ENCODE measurements around the gene STAP2.
A peak's percentile ranks its signal among the peaks of the same experiment; 100 is the strongest.

Gene STAP2

DNA sequence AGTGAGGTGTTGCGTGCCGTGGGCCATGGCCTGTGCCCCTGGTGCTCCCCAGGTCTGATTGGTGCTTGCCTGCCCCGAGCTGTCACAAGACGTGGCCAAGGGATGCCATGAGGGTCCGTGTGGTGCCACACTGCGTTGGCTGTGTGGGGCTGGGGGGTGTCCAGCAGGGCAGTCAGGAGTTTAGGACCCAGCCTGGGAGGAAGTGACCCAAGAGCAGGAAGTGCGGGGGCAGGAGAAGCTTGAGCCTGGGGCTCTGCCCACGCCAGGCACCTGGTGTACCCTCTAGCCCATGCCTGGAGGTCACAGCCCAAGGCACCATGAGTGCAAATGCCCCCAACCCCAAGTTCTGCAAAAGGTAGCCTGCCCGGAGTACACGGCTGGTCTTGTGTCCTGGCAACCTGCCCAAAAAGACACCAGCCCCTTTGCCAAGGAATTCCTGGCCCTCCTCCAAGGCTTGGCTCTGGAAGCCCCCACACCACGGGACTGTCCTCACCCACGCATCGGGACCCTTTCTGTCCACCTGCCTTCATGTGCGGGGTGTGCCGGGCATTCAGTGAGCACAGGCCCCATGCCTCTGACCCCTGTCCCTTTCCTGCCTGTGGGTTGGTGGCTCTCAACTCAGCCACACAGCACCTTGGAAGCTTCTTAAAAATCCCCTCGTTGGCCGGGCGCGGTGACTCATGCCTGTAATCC is 29.6 kb upstream of the STAP2 start:
- FAIRE-seq = peak; percentile 92
- DNase-seq (ENCODE audit: insufficient read length) = no peak
- TF ChIP-seq POLR2A (IDR thresholded peaks at IDR 0.05; ENCODE audit: low read depth, low read length) = no peak
- no peak for TF ChIP-seq TAF1 (IDR thresholded peaks at IDR 0.05; ENCODE audit: borderline replicate concordance, low read depth, low read length)
- no peak for TF ChIP-seq POLR2AphosphoS5 (IDR thresholded peaks at IDR 0.05; ENCODE audit: low read depth, low read length)

DNA sequence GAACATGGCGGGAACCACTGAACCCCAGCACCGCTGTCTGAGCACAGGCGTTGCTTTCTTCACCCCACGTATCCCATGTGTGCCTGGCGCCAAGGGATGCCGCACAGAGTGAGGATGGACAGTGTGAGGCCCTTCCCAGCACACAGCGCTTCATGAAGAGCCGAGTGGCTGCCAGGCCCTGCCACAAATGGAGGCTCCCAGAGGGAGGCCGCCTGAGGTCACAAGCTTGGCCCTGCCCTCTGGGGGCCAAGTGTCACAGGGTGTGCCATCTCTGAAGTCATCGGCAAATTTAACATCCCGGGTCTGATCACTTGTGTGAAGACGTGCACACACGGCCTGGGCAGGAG is 29.1 kb upstream of the STAP2 start:
- FAIRE-seq (no peak), DNase-seq (ENCODE audit: insufficient read length) (no peak)
- TF ChIP-seq POLR2A (IDR thresholded peaks at IDR 0.05; ENCODE audit: low read depth, low read length) (no peak), TAF1 (IDR thresholded peaks at IDR 0.05; ENCODE audit: borderline replicate concordance, low read depth, low read length) (no peak), POLR2AphosphoS5 (IDR thresholded peaks at IDR 0.05; ENCODE audit: low read depth, low read length) (no peak)

- FAIRE-seq (no peak), DNase-seq (ENCODE audit: insufficient read length) (no peak)
- no peak for TF ChIP-seq TAF1 (IDR thresholded peaks at IDR 0.05; ENCODE audit: borderline replicate concordance, low read depth, low read length)
- TF ChIP-seq POLR2AphosphoS5 (IDR thresholded peaks at IDR 0.05; ENCODE audit: low read depth, low read length) = no peak
- TF ChIP-seq POLR2A (IDR thresholded peaks at IDR 0.05; ENCODE audit: low read depth, low read length) = no peak
Measured at GRCh38 chr19:4367336-4367723, 28.7 kb upstream of the STAP2 start.

DNA sequence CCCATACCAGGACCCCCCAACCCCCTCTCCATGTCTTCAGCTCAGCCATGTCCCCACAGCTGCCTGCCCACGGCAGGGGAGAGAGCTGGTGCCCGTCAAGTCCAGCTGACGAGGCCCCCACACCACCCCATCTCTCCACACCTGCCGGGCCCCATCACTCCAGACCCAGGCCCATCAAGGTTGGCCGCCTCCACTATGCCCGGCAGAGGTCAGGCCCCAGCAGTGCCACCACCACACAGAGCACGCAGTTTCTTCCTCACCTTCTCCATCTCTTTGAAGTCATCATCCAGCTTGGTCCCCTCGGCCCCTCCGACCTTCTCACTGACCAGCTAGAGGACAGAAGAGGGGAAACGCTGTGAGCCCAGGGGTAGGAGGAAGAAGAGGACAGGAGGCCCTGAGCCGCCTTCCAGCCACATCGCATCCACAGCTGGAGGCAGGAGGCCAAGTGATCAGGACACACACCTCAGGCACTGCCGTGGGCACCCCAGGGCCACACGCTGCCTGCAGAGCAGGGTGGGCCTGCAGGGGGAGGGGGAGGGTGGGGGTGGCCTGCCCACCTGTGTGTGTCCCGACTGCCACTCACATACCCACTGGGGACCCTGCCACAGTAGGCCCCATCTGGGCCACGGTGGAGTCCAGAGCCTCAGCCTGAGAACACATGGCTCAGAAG is 28.2 kb upstream of the STAP2 start:
- TF ChIP-seq POLR2A (IDR thresholded peaks at IDR 0.05; ENCODE audit: low read depth, low read length) (no peak), POLR2AphosphoS5 (IDR thresholded peaks at IDR 0.05; ENCODE audit: low read depth, low read length) (no peak), TAF1 (IDR thresholded peaks at IDR 0.05; ENCODE audit: borderline replicate concordance, low read depth, low read length) (no peak)
- no peak for FAIRE-seq
- no peak for DNase-seq (ENCODE audit: insufficient read length)

- TF ChIP-seq POLR2AphosphoS5 (IDR thresholded peaks at IDR 0.05; ENCODE audit: low read depth, low read length) = no peak
- no peak for TF ChIP-seq POLR2A (IDR thresholded peaks at IDR 0.05; ENCODE audit: low read depth, low read length)
- TF ChIP-seq TAF1 (IDR thresholded peaks at IDR 0.05; ENCODE audit: borderline replicate concordance, low read depth, low read length) = no peak
Measured at GRCh38 chr19:4365791-4366665, 27.4 kb upstream of the STAP2 start.

DNA sequence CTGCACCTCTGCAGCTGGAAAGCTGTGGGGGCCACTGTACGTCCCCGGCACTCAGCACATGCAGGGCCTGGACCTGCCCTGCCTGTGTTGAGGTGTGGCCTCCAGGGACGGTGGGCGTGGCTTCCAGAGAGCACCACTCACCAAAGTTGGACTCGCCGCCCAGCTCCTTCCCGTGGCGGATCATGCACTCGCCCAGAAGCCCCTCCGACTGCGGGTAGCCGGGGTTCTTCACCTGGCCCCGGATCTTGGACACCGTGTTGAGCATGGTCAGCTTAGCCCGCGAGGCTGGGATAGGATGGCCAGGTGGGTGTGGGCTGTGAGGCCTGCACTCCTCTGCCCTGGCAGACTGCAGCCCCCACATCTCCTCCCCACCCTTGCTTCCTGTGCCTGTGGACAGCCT is 26.7 kb upstream of the STAP2 start:
- TF ChIP-seq POLR2A (IDR thresholded peaks at IDR 0.05; ENCODE audit: low read depth, low read length) = no peak; the same call in 1 of the 2 replicates
- no peak for TF ChIP-seq POLR2AphosphoS5 (IDR thresholded peaks at IDR 0.05; ENCODE audit: low read depth, low read length)
- TF ChIP-seq TAF1 (IDR thresholded peaks at IDR 0.05; ENCODE audit: borderline replicate concordance, low read depth, low read length) = no peak
- DNase-seq (ENCODE audit: insufficient read length) = no peak
- no peak for FAIRE-seq

More at GRCh38 chr19:4365791-4366665, 27.4 kb upstream of the STAP2 start:
- DNase-seq (ENCODE audit: insufficient read length) = no peak
- no peak for FAIRE-seq

DNA sequence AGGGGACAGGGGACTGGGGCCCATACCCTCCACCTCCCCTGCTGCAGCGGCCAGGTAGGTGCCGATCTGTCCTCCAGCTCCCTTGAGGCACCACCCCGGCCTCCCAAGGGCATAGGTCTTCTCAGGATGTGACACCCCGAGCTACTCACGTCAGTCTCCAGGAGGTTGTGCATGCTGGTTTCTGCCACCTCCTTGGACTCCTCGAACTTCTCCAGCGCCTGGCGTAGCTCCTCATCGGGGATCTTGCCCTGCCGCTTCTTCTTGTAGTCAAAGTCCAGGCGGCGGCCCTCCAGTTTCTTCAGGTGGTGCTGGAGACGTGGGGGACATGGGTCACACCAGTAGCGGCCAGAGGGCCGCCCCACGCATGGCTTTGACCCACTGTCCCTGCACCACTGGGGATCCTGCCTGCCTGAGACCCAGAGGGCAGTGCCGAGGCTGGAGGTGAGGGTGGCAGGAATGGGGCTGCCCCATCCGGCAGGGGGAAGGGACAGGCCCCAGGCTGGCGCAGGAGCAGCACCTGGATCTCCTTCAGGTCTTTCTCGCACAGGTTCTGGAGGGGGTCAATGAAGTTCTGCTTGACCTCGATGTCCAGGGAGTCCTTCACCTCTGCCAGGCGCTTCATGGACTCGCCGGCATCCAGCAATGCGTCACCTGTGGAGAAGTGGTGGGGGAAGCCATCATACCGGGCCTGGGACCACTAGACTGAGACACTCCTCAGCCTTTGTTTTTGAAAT is 25.1 kb upstream of the STAP2 start:
- FAIRE-seq = no peak
- TF ChIP-seq TAF1 (IDR thresholded peaks at IDR 0.05; ENCODE audit: borderline replicate concordance, low read depth, low read length) (no peak), POLR2AphosphoS5 (IDR thresholded peaks at IDR 0.05; ENCODE audit: low read depth, low read length) (0 out of 2 replicates have a peak, but pooled peaks have one; percentile 17), POLR2A (IDR thresholded peaks at IDR 0.05; ENCODE audit: low read depth, low read length) (no peak; the same call in 1 of the 2 replicates)

GRCh38 chr19:4362831-4363545 is 24.4 kb upstream of the STAP2 start:
- DNase-seq (ENCODE audit: insufficient read length) (no peak), FAIRE-seq (no peak)
- TF ChIP-seq POLR2AphosphoS5 (IDR thresholded peaks at IDR 0.05; ENCODE audit: low read depth, low read length) (no peak), TAF1 (IDR thresholded peaks at IDR 0.05; ENCODE audit: borderline replicate concordance, low read depth, low read length) (no peak), POLR2A (IDR thresholded peaks at IDR 0.05; ENCODE audit: low read depth, low read length) (no peak)

More for the DNA sequence above, 25.1 kb upstream of the STAP2 start:
- no peak for DNase-seq (ENCODE audit: insufficient read length)

GRCh38 chr19:4362101-4362828 is 23.6 kb upstream of the STAP2 start:
- no peak for DNase-seq (ENCODE audit: insufficient read length)
- FAIRE-seq = no peak
- no peak for TF ChIP-seq TAF1 (IDR thresholded peaks at IDR 0.05; ENCODE audit: borderline replicate concordance, low read depth, low read length)
- no peak for TF ChIP-seq POLR2A (IDR thresholded peaks at IDR 0.05; ENCODE audit: low read depth, low read length)
- no peak for TF ChIP-seq POLR2AphosphoS5 (IDR thresholded peaks at IDR 0.05; ENCODE audit: low read depth, low read length)

All from GM12892 (cell line).